22Rv1 (cell line): Measurements from ENCODE around the gene VEPH1.

Experiments
- ZFX ChIP-seq: fragments of 450-650 bp; IDR thresholded peaks from 2 replicates; pipeline ENCODE4 v1.6.1; 2017; ENCODE audit warnings: antibody characterized with exemption, borderline replicate concordance
- TF ChIP-seq, protein P1 (sequence below): fragments of 450-650 bp; IDR thresholded peaks from 2 replicates; pipeline ENCODE4 v1.5.1; 2017; ENCODE audit warnings: mild to moderate bottlenecking

- TF ChIP-seq, protein P1, sequence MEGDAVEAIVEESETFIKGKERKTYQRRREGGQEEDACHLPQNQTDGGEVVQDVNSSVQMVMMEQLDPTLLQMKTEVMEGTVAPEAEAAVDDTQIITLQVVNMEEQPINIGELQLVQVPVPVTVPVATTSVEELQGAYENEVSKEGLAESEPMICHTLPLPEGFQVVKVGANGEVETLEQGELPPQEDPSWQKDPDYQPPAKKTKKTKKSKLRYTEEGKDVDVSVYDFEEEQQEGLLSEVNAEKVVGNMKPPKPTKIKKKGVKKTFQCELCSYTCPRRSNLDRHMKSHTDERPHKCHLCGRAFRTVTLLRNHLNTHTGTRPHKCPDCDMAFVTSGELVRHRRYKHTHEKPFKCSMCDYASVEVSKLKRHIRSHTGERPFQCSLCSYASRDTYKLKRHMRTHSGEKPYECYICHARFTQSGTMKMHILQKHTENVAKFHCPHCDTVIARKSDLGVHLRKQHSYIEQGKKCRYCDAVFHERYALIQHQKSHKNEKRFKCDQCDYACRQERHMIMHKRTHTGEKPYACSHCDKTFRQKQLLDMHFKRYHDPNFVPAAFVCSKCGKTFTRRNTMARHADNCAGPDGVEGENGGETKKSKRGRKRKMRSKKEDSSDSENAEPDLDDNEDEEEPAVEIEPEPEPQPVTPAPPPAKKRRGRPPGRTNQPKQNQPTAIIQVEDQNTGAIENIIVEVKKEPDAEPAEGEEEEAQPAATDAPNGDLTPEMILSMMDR, result no peak
- no peak for TF ChIP-seq ZFX
Observed at GRCh38 chr3:157498371-157498770, 4.8 kb downstream of the VEPH1 start.
